Small intestine (tissue), 7 donors: ENCODE results near the gene COPA. TPM values are rescaled to one million over a fixed set of nuclear protein-coding genes. Genes with fewer than 3 reads are reported as not detected.
A peak's percentile ranks its signal among the peaks of the same experiment; 100 is the strongest.

ENCODE experiments used
- DNase-seq, 2 donors: peaks; one replicate each; pipeline versions ENCODE4 v3.0.0 to v3.0.0-alpha.2; 2013
- FAIRE-seq: peaks from 2 replicates; lab custom pipeline; 2012; peaks lifted over from hg19 to GRCh38; lab: Jason Lieb, UNC
- H3K27ac ChIP-seq, 3 donors: one replicate each; pipeline ENCODE4 v1.5.1; 2013; ENCODE audit warnings: low read length in 2 of 3, mild to moderate bottlenecking in 2 of 3, control low read depth in 1 of 3, inconsistent platforms in 1 of 3, low read depth in 1 of 3, moderate library complexity in 1 of 3
- H3K27me3 ChIP-seq, 3 donors: one replicate each; pipeline ENCODE4 v1.6.1; 2013; ENCODE audit warnings: low read length in 3 of 3, inconsistent platforms in 1 of 3; ENCODE audit not compliant: control insufficient read depth in 3 of 3, insufficient read depth in 3 of 3
- H3K36me3 ChIP-seq, 3 donors: one replicate each; pipeline ENCODE4 v1.6.1; 2013; ENCODE audit warnings: low read length in 3 of 3, inconsistent platforms in 1 of 3, low read depth in 1 of 3, mild to moderate bottlenecking in 1 of 3, moderate library complexity in 1 of 3; ENCODE audit not compliant: control insufficient read depth in 3 of 3, insufficient read depth in 2 of 3
- H3K4me1 ChIP-seq, 3 donors: one replicate each; pipeline ENCODE4 v1.6.1; 2013; ENCODE audit warnings: low read length in 2 of 3, inconsistent platforms in 1 of 3, low read depth in 1 of 3, mild to moderate bottlenecking in 1 of 3, moderate library complexity in 1 of 3; ENCODE audit not compliant: control insufficient read depth in 3 of 3, insufficient read depth in 2 of 3
- H3K4me3 ChIP-seq, 3 donors: one replicate each; pipeline ENCODE4 v1.5.1; 2013; ENCODE audit warnings: low read length in 3 of 3, control low read depth in 1 of 3, inconsistent platforms in 1 of 3, low read depth in 1 of 3, mild to moderate bottlenecking in 1 of 3, moderate library complexity in 1 of 3
- H3K9me3 ChIP-seq, 2 donors: one replicate each; pipeline ENCODE4 v1.6.1; 2013; ENCODE audit warnings: low read depth in 1 of 2, low read length in 1 of 2; ENCODE audit not compliant: control insufficient read depth in 2 of 2, insufficient read depth in 1 of 2
- whole genome bisulfite sequencing, 3 donors: extraction: QIAGEN DNeasy Blood & Tissue Kit; methylation state at CpG; one replicate each; pipeline ENCODE4 v1.1.7; 2013; 5-methylcytosine and 5-hydroxymethylcytosine counted together
- polyA plus RNA-seq, 4 donors: library from polyadenylated mRNA; stranded (reverse) in 3 of 4; unstranded in 1 of 4; fragments of 200-250 nt in 3 of 4; fragments of 120-200 nt in 1 of 4; gene quantifications; one replicate each; pipeline versions ENCODE4 v1.2.1 to v1.2.3, GENCODE V29; 2013
- donor health status: healthy with polysubstance abuse.
- donor health status: control.
- donor health status: control.
- donor health status: Bipolar disorder and iron deficiency.
- donor health status: healthy.

Gene COPA
- polyA plus RNA-seq, 4 donors = 79.7 to 143 (median 93.2) TPM

- Histone ChIP-seq H3K36me3 (peaks cover 0 to 3% (median 0%) of the 10 kb centered on the region in 3 donors), H3K9me3 (no peaks in the 10 kb centered on the region), H3K27ac (peak within 1 kb of the TSS; percentile 85 to 98 (median 91)), H3K4me1 (peaks cover 3 to 12% (median 7%) of the 10 kb centered on the region in 3 donors), H3K4me3 (peak within 1 kb of the TSS; percentile 74 to 99 (median 91)), H3K27me3 (no peaks in the 10 kb centered on the region)
- WGBS, 3 donors = 0 to 1% (median 0%) methylated on average over 62 to 67 of the region's 67 CpGs
- FAIRE-seq = no peak
- DNase-seq = peak; percentile 99
These were observed 80.9 kb downstream of the COPA start, which contains the start of gene DCAF8 for GRCh38 chr1:160261893-160262794. DCAF8 (minus strand) TSS chr1:160262549; CDS start chr1:160244008, 18,541 bp downstream.

- Histone ChIP-seq H3K27me3 (no peaks in the 10 kb centered on the region), H3K9me3 (no peaks in the 10 kb centered on the region), H3K27ac (peak overlapping the region; percentile 85 to 98 (median 91)), H3K4me3 (peak overlapping the region; percentile 74 to 99 (median 91)), H3K4me1 (peaks cover 3 to 12% (median 7%) of the 10 kb centered on the region in 3 donors), H3K36me3 (peaks cover 0 to 3% (median 0%) of the 10 kb centered on the region in 3 donors)
- DNase-seq (peak; percentile 71 to 84), FAIRE-seq (no peak)
- WGBS, 3 donors = 0% methylated on average over 8 of the region's 8 CpGs
These were observed 81.5 kb downstream of the COPA start for GRCh38 chr1:160261556-160261892.

GRCh38 chr1:160260406-160261382, 82.4 kb downstream of the COPA start:
- peak overlapping the region in 2 of 3 donors; percentile 74 to 99 for H3K4me3 ChIP-seq
- 38 to 45% (median 43%) methylated on average over 6 of the region's 6 CpGs for WGBS, 3 donors
- FAIRE-seq = no peak
- DNase-seq = peak in 1 of 2 donors; percentile 63
- peaks cover 3 to 12% (median 7%) of the 10 kb centered on the region in 3 donors for H3K4me1 ChIP-seq
- H3K27ac ChIP-seq = peak overlapping the region in 2 of 3 donors; percentile 46 to 91
- H3K36me3 ChIP-seq = peaks cover 0 to 3% (median 0%) of the 10 kb centered on the region in 3 donors
- H3K27me3 ChIP-seq = no peaks in the 10 kb centered on the region
- H3K9me3 ChIP-seq = no peaks in the 10 kb centered on the region

GRCh38 chr1:160258177-160258798, 84.8 kb downstream of the COPA start:
- WGBS, 3 donors = 92 to 95% (median 93%) methylated on average over 7 of the region's 7 CpGs
- FAIRE-seq (no peak), DNase-seq (no peak)
- Histone ChIP-seq H3K36me3 (peaks cover 0 to 10% (median 0%) of the 10 kb centered on the region in 3 donors), H3K27ac (no peak overlapping the region), H3K4me1 (peaks cover 3 to 12% (median 5%) of the 10 kb centered on the region in 3 donors), H3K9me3 (no peaks in the 10 kb centered on the region), H3K4me3 (no peak overlapping the region), H3K27me3 (no peaks in the 10 kb centered on the region)

GRCh38 chr1:160257411-160258015, 85.5 kb downstream of the COPA start:
- Histone ChIP-seq H3K27me3 (no peaks in the 10 kb centered on the region), H3K4me3 (no peak overlapping the region), H3K36me3 (peaks cover 0 to 10% (median 0%) of the 10 kb centered on the region in 3 donors), H3K4me1 (peaks cover 3 to 10% (median 5%) of the 10 kb centered on the region in 3 donors), H3K27ac (no peak overlapping the region), H3K9me3 (no peaks in the 10 kb centered on the region)
- no peak for DNase-seq
- WGBS, 3 donors = 96 to 97% (median 96%) methylated on average over 6 of the region's 6 CpGs
- no peak for FAIRE-seq

- H3K27ac ChIP-seq = no peak overlapping the region
- DNase-seq (no peak), FAIRE-seq (no peak)
- H3K36me3 ChIP-seq = peaks cover 0 to 10% (median 0%) of the 10 kb centered on the region in 3 donors
- H3K9me3 ChIP-seq = no peaks in the 10 kb centered on the region
- no peaks in the 10 kb centered on the region for H3K27me3 ChIP-seq
- 19 to 32% (median 26%) methylated on average over 3 of the region's 3 CpGs for WGBS, 3 donors
- H3K4me3 ChIP-seq = no peak overlapping the region
- peaks cover 3 to 10% (median 5%) of the 10 kb centered on the region in 3 donors for H3K4me1 ChIP-seq
These were observed 86.5 kb downstream of the COPA start for GRCh38 chr1:160256396-160257046.

- DNase-seq (no peak), FAIRE-seq (no peak)
- Histone ChIP-seq H3K4me1 (peaks cover 2 to 6% (median 3%) of the 10 kb centered on the region in 3 donors), H3K27ac (no peak overlapping the region), H3K36me3 (peaks cover 0 to 12% (median 0%) of the 10 kb centered on the region in 3 donors), H3K9me3 (no peaks in the 10 kb centered on the region), H3K27me3 (no peaks in the 10 kb centered on the region), H3K4me3 (no peak overlapping the region)
- WGBS, 3 donors = 84 to 92% (median 91%) methylated on average over 4 of the region's 4 CpGs
These were observed 87.2 kb downstream of the COPA start for GRCh38 chr1:160255781-160256300.
